ENCODE results near the gene AXIN1.

Gene AXIN1

DNA sequence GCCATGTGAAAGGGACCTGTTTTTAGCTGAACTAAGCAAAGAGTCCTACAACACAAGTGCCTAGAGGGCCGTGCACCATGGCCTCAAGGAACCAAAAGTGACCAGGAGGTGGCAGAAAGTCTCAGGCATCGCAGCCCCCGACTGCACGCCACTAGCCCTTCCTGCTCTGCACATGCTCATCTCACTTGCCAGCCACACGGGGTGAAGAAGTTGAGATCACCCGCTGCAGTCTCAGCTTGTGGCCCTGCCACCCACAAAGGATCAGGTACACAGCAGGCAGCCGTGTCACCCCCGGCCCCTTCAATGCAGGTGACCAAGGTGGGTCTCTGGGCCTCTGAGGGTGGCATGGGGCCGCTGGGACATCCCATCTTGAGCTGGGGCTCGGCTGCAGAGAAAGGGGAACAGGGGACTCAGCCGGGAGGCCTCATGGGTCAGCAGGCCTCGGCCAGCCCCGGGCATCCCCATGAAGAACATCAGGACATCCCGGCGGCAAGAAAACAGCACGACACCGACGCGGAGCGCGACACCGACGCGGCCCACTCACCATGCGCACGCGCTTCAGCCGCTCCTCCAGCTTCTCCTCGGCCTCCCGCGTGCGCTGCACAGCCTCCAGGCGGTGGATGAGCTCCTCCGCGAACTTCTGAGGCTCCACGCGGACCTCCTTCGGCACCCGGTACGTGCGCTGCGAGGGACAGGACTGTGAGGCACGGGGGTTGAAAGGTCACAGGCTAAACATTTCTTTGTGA lies 48.6 kb downstream of the AXIN1 start:
- no peak for DNase-seq (ENCODE audit: low read depth in 2 of 2)

DNA sequence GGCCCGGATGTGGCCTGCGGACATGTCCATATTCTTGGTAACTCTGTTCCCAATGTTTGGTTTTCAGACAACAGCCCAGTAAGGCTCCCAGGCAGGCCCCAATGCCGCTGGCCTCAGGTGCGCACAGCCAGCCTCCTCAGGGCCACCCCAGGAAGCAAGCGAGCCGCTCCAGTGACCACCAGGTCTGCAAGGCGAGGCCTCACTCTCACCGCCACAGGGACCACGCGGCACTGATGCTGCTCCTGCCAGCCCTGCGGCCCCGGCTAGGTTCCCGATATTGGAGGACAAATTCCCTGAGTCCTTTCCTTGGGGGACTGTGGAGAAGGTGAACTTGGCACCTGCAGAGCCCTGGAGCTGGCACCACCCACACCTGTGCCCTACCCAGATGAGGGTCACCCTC lies 50.6 kb downstream of the AXIN1 start:
- DNase-seq (ENCODE audit: low read depth in 2 of 2) = no peak

- DNase-seq (ENCODE audit: low read depth in 2 of 2) = no peak
Measured at GRCh38 chr16:301235-301634, 51.3 kb downstream of the AXIN1 start.

GRCh38 chr16:297832-298231 lies 54.7 kb downstream of the AXIN1 start:
- DNase-seq (ENCODE audit: low read depth in 2 of 2) = no peak

GRCh38 chr16:296806-297510 lies 55.6 kb downstream of the AXIN1 start:
- DNase-seq (ENCODE audit: low read depth in 2 of 2) = no peak

GRCh38 chr16:296276-296675 lies 56.2 kb downstream of the AXIN1 start:
- DNase-seq (ENCODE audit: low read depth in 2 of 2) = no peak

GRCh38 chr16:293043-293775 lies 59.3 kb downstream of the AXIN1 start:
- no peak for DNase-seq (ENCODE audit: low read depth in 2 of 2)

DNA sequence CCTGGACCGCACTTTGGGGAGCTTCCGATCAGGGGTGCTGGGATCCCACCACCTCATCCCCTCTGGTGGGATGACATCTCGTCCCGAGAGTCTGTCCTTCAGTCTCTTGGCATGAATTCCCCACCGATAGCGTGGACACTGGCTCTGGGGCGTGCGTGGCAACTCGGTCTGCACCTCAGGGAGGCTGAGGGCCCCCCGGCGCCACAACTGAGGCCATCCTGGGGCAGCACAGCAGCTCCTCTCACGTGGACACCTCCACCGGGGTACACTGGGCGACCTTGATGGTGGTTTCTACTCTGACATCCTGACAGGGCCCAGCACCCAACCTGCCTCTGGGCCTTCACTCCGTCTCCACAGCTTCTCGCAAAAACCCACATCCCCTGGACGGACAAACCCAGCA lies 61.0 kb downstream of the AXIN1 start:
- no peak for DNase-seq (ENCODE audit: low read depth in 2 of 2)

- no peak for DNase-seq (ENCODE audit: low read depth in 2 of 2)
Measured at GRCh38 chr16:290681-291405, 61.7 kb downstream of the AXIN1 start.

DNA sequence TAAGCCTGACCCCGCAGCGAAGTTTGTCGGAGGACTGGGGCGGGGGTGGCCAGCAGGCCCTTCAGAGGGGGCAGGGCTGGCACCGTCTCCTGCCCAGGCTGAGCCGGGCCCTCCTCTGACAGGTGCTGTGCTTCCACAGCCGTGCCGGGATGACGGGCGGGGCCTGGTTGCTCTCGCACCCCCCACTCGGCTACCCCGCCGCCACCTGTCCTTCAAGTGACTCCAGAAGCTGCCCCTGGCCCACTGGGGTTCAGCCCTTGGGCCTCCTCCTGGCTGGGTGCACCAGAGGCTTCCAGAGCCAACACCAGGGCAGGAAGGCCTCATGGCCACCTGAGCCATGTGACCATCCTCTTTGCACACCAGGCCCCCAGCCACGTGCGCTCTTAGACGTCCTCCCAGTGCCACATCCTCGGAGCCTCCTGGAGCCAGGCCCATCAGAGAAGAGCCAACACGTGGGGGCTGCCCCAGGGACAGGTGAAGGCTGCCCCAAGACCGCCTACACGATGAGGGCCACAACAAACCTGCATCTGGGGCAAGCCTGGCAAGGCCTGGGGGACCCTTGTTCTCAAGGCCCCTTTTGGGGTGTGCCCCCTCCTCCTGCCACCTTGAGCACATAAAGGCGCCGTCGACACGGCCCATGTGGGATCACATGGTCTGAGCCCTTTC lies 62.4 kb downstream of the AXIN1 start:
- DNase-seq (ENCODE audit: low read depth in 2 of 2) = no peak

GRCh38 chr16:289395-289997 lies 63.0 kb downstream of the AXIN1 start:
- no peak for DNase-seq (ENCODE audit: low read depth in 2 of 2)

GRCh38 chr16:287981-288920 lies 64.3 kb downstream of the AXIN1 start:
- DNase-seq (ENCODE audit: low read depth in 2 of 2) = no peak

GRCh38 chr16:287298-287811 lies 65.2 kb downstream of the AXIN1 start:
- DNase-seq (ENCODE audit: low read depth in 2 of 2) = no peak

DNA sequence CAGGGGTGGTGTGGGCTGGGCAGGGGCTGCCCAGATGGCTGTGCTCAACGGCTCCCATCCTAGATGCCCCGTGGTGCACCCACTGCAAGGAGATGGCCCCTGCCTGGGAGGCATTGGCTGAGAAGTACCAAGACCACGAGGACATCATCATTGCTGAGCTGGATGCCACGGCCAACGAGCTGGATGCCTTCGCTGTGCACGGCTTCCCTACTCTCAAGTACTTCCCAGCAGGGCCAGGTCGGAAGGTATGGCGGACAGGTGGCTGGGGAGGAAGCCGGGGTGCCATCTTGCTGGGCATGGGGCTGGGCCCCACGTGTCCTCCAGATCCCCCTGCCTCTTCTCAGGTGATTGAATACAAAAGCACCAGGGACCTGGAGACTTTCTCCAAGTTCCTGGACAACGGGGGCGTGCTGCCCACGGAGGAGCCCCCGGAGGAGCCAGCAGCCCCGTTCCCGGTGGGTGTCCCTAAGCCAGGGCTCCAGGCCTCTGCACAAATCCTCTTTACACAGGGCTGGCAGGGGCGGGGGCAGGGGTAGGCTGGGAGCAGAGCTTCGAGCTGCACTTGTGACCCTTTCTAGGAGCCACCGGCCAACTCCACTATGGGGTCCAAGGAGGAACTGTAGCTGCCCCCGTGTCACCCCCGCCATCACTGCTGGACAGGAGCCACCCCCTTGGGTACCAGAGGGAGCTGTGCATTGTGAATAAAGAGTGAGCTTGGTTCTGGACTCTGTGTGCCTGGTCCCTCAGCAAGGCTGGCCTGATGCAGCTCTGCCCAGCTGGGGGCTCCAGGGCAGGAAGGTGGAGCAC lies 65.8 kb downstream of the AXIN1 start:
- no peak for DNase-seq (ENCODE audit: low read depth in 2 of 2)

- no peak for DNase-seq (ENCODE audit: low read depth in 2 of 2)
Measured at GRCh38 chr16:285146-286055, 67.1 kb downstream of the AXIN1 start.

- no peak for DNase-seq (ENCODE audit: low read depth in 2 of 2)
Measured at GRCh38 chr16:284204-285120, 68.1 kb downstream of the AXIN1 start.
